Right renal cortex interstitium (tissue), 3 donors: ENCODE results near the gene DSCAML1. TPM values are rescaled to one million over a fixed set of nuclear protein-coding genes. Genes with fewer than 3 reads are reported as not detected.

Experiments
- DNase-seq, 3 donors: peaks; one replicate each; pipeline ENCODE4 v3.0.0-alpha.2; 2013; ENCODE audit warnings: low read depth in 3 of 3, low spot score in 2 of 3
- polyA plus RNA-seq, 3 donors: library from polyadenylated mRNA; unstranded; fragments of 120-200 nt; gene quantifications; one replicate each; pipeline ENCODE4 v1.2.1, GENCODE V29; 2013; ENCODE audit not compliant: insufficient read length in 3 of 3

The DSCAML1 gene
- polyA plus RNA-seq, 3 donors, result 1.6 to 2.3 (median 1.6) TPM

DNA sequence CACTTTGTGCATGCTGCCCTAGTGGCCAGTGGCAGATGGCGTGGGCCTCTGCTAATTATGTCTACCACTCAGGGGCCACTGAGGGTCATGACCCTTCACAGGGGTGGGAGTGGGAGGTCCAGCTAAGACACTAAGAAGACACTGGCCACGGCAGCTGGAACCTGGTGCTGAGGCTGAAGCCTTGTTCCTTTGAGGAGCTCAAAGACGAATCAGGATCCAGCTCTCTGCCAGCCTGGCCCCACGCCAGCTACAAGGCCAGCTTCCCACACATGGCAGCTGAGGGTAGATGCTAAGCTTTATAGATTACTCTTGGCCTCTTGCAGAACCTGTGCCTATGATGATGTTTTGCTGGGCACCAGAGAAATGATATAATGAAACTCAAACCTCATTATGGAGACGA is 226.3 kb downstream of the DSCAML1 start:
- DNase-seq, result no peak

DNA sequence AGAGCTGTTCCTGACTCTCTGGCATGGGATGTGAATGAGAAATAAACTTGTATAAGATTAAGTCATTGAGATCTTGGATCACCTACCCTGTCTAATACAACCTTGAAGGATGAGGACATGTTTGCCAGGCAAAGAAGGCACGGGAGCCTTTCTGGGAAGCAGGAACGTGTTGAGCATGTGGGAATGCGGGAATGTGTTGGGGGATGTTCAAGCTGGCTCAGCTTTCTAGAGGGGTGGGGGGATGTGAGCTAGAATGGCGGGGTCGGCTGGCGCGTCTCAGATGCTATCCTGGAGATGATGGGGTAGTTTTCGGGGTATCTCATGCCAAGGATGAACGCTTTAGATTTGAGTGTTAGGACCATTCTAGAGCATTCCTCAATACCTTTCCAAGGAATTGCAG is 227.1 kb downstream of the DSCAML1 start:
- no peak for DNase-seq

GRCh38 chr11:117565709-117566108 is 231.3 kb downstream of the DSCAML1 start:
- no peak for DNase-seq

- no peak for DNase-seq
Observed at GRCh38 chr11:117564321-117564720, 232.7 kb downstream of the DSCAML1 start.

GRCh38 chr11:117563556-117563955 is 233.5 kb downstream of the DSCAML1 start:
- DNase-seq, result no peak

GRCh38 chr11:117562136-117562535 is 234.9 kb downstream of the DSCAML1 start:
- no peak for DNase-seq

- DNase-seq, result no peak
Observed at GRCh38 chr11:117560780-117561530, 236.1 kb downstream of the DSCAML1 start.

DNA sequence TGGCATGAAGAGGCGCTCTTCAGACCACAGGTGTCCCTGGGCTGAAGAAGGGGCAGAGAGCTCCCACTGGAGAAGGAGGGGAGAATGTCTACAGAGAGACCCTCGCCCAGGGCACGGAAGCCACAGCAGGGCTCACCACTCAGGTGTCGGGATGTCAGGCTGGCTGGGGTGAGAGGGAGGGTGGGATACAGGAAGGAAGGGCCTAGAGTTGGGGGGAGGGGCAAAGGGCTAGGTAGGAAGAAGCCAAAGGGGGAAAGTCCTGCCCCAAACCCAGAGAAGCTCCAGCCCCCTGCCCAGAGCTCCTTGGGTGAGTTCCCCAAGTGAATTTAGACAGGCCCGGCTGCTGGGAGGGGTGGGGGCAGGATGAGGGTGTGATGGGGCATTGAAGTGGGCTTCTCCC is 237.3 kb downstream of the DSCAML1 start:
- no peak for DNase-seq

DNA sequence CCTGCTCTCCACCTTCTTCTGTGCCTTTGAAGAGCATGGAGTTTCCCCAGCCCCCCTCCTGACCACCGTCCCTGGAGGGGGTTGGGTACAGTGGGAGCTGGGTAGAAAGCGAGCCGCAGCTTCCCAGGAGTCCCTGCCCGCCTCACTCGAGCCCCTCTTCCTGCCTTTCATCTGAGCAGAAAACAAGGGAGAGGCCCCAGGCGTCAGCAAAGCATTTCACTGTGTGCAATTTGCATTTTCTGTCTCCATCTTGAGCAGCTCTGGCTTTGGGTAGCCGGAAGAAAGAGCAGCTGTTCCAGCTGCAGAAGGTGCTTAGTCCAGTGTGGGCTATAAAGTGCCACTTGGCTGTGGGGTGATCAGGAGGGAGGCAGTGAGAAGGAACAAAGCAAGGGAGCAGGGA is 239.7 kb downstream of the DSCAML1 start:
- no peak for DNase-seq

DNA sequence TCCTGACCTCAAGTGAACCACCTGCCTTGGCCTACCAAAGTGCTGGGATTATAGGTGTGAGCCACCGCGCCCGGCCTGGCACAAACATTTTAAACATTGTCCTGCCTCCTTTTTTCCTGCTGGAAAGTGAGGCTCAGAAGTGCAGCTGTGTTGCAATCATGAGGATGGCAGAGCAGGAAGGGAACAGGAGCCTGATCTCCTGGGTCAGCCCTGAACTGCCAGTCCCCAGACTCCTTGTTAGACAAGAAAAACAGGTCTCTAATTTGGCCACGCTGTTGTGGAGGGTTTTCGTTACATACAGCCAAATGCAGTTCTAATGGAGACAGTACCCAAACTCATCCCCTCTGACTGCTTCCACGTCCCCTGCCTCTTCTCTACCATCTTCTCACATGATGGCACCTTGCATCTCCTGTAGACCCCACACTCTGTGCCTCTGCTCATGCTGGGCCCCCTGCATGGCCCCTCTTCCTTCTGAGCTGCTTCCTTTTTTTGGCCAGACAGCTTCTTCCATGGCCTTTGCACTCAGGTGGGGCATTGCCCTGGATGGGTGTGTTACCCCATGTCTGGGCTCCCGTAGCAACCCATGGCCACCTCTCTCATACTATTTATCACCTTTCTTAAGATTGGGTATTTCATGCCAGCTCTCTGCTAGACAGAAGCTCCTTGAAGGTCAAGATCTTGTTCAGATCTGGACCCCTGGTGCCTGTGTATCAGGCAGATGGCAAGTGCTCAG is 242.2 kb downstream of the DSCAML1 start:
- DNase-seq, result no peak

DNA sequence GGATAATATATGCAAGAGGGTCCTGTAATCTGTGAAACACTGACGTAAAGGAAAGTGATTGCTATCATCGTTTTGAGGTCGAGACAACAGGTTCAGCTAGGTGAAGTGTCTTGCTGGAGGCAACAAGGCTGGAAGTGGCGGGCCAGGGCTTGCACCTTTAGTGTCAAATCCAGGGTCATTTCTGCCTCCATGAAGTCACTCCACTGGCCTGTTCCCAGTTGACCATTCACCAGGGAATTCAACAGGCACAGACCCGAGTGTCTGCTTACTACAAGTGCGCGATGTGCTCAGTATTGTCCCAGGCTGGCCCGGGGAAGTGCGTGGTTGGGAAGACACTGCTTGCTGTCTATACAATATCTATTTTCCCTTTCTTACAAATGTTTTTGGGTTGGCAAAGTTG is 244.4 kb downstream of the DSCAML1 start:
- DNase-seq, result no peak

GRCh38 chr11:117551761-117552343 is 245.2 kb downstream of the DSCAML1 start:
- no peak for DNase-seq

- DNase-seq, result no peak
Observed at GRCh38 chr11:117550466-117550865, 246.6 kb downstream of the DSCAML1 start.

DNA sequence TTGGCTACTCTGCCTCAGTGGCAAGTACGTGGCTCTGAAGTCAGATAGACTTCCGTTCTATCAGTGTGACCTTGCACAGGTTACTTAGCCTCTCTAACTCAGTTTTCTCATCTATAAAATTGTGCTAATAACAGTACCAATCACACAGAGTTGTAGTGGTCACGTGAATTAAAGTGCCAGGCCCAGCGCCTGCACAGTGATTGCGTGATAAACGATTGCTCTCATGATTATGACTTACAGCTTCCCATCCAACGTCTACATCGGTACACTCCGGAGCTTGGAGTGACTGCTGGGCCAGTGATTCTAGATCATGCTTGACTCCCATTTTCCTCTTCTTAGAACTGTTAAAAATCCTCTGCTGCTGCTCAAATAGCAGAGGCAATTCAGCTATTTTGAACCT is 247.6 kb downstream of the DSCAML1 start:
- DNase-seq, result no peak

GRCh38 chr11:117548876-117549275 is 248.1 kb downstream of the DSCAML1 start:
- DNase-seq, result no peak

GRCh38 chr11:117547946-117548345 is 249.1 kb downstream of the DSCAML1 start:
- no peak for DNase-seq

DNA sequence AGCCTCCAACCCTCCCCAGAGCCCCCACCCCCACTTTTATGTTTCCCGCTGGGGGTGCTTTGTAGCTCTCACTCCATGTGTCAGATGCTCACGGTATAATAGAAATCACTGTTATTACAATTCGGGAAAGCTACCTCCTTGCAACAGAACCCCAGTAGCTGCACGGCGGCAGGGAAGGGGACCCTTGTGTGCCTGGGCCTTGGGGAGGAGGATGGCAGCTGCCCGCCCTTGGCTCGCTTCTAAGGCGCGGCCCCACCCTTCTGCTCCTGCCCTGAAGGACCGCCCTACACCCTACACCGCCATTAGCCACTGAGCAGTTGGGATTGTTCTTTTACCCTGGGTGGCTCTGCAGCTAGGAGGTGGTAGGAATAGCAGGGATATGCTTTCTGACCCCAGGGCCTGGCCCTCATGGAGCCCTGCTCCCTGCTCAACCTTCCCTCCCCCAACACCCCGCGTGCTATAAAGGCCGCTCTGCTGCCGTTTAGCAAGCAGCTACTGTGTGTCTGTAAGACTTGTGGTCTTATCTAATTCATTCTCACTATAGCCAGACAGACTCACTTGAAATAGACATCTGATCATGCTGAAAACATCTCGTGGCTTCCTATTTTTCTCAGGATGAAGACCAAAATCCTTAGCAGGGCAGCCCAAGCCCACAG is 249.7 kb downstream of the DSCAML1 start:
- no peak for DNase-seq

DNA sequence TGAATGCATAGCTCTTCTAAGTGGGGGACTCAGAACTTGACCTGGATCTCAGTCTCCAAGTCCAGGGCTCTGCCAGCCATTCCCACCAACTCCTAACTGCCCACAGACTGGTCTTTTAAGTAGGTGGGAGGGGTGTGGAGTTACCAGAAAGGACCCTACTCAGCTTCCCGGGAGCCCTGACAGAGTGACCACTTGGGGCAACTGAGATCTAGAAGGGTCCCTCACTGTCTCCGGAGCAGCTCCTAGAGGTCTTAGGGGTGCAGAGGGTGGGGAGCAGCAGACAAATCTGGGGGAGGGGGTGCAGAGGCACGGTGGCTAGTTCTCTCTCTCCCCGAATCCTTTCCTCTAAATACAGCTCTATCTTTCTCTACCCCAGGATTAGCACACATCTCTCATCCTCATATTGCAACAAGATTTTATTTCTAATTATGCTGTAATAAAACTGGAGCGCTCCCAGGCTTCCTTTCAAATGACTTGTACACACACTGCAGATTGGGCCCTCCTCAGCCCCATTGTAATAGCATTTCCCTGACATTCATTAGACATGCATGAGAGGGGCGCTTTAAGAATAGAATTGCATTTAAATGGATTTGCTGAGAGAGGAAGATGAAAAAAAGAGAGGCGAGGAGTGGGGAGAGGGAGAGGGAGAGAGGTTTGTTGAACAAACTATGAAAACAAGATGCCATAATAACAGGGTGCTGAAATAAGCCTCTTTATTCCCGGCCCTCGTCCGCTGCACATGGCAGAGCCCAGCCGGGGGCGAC is 250.4 kb downstream of the DSCAML1 start:
- no peak for DNase-seq

- DNase-seq, result no peak
Observed at GRCh38 chr11:117545706-117546105, 251.3 kb downstream of the DSCAML1 start.

DNA sequence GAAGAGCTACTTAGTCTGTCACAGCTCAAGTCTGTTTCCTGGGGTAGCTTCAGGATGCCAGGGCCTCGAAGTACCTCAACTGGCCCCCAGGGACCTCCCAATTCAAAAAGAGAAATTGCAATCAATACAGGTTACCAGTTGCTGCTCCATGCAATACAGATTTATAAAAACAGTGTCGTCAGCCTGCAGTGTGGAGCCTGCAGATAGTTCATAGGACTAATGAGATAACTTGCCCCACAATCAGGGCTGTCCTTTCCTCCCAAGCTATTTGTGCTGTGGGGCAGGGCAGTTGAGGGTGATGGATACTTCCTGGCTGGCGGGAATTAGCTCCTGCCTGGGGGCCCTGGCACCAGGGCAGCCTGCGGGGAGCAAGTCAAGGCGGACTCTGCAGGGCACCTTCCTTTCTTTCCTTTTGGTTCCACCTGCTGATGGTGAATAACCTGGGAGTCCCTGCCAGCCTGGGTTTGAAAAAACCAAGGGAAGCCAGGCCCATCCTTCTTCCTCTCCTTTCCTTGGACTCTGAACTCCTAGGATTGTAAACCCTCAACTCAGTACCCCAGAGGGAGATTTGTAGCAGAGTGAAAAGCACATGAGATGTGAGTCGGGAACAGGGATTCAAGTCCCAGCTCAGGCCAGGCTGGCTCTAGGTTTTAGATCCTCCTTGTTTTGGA is 252.8 kb downstream of the DSCAML1 start:
- DNase-seq, result no peak
